Measurements from ENCODE around the gene REXO1. TPM values are rescaled to one million over a fixed set of nuclear protein-coding genes. Genes with fewer than 3 reads are reported as not detected.
"Not testable (repeated sequence)": the region's sequence is repeated elsewhere in the genome, so short reads cannot be mapped to it uniquely, and the experiment has no call there.

The REXO1 gene
- total RNA-seq, 1 experiment from 2014 or later = 52.2 TPM

- TF ChIP-seq REST (IDR thresholded peaks at IDR 0.05; ENCODE audit: low read depth) (no peak), MAX (IDR thresholded peaks at IDR 0.05) (no peak), RAD21 (IDR thresholded peaks at IDR 0.05; ENCODE audit: low read depth) (no peak)
- TF ChIP-seq, protein P1, sequence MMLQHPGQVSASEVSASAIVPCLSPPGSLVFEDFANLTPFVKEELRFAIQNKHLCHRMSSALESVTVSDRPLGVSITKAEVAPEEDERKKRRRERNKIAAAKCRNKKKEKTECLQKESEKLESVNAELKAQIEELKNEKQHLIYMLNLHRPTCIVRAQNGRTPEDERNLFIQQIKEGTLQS (IDR thresholded peaks at IDR 0.05) = no peak
Observed at GRCh38 chr19:1888385-1888784, 40.1 kb upstream of the REXO1 start (continued).

GRCh38 chr19:1886360-1886759 is 38.1 kb upstream of the REXO1 start:
- H2AFZ ChIP-seq (ENCODE audit: low read depth, low read length, poor library complexity, severe bottlenecking); H3K27ac ChIP-seq (ENCODE audit: low read depth, low read length); H4K20me1 ChIP-seq (ENCODE audit: insufficient read depth); H3K9ac ChIP-seq (ENCODE audit: low read length); RAD21 ChIA-PET (ENCODE audit: low non-redundant PET in 1 of 2, low total read pairs in 2 of 2, uncharacterized antibody in 2 of 2, unreplicated experiment in 2 of 2); ATAC-seq; BruUV-seq (replicated peaks); CTCF ChIA-PET; H3K36me3 ChIP-seq (ENCODE audit: control insufficient read depth in 1 of 2, insufficient read depth in 2 of 2, low read length in 2 of 2); H3K9me2 ChIP-seq (ENCODE audit: insufficient read depth); H3K4me3 ChIP-seq (replicated peaks in 1 of 2; ENCODE audit: low read depth in 1 of 2, low read length in 2 of 2); H3K27me3 ChIP-seq (ENCODE audit: insufficient read depth, low read length); H3K4me2 ChIP-seq (ENCODE audit: low read length); POLR2A ChIA-PET; intact Hi-C loops (cut with micrococcal nuclease); DNase-seq (ENCODE audit: low read depth, low spot score); H3K9me3 ChIP-seq (ENCODE audit: control insufficient read depth in 1 of 2, insufficient read depth in 1 of 2, low read depth in 1 of 2, low read length in 2 of 2): not testable (repeated sequence)
- H3K79me2 ChIP-seq (ENCODE audit: insufficient read depth, low read length) = peaks cover 35% of the 10 kb centered on the region
- H3K4me1 ChIP-seq (ENCODE audit: control insufficient read depth in 1 of 2, insufficient read depth in 2 of 2, low read length in 2 of 2) = peaks cover 10 to 30% of the 10 kb centered on the region in 2 experiments; a peak in 3 of 4 replicates
